GM19025 (cell line): Measurements from ENCODE around the gene HOXA7.

Experiments
- ATAC-seq: cut with Tn5 transposase; IDR thresholded peaks from one replicate; pipeline ENCODE4 v1.9.1; 2021; ENCODE audit warnings: mild to moderate bottlenecking, low read depth, moderate library complexity; ENCODE audit not compliant: unreplicated experiment

HOXA7 gene

GRCh38 chr7:27156508-27156898 is at the start of gene HOXA7:
TSS of gene HOXA7 (minus strand) at chr7:27156675. CDS start at chr7:27156545, 130 bp downstream.
- ATAC-seq: no peak

- no peak for ATAC-seq
Observed at GRCh38 chr7:27205325-27206280, 49.1 kb upstream of the HOXA7 start.

- ATAC-seq: no peak
Observed at GRCh38 chr7:27204851-27205322, 48.4 kb upstream of the HOXA7 start.

- no peak for ATAC-seq
Observed at GRCh38 chr7:27203964-27204594, 47.6 kb upstream of the HOXA7 start.

GRCh38 chr7:27203365-27203953 is 47.0 kb upstream of the HOXA7 start:
- ATAC-seq: no peak

- ATAC-seq: no peak
Observed at GRCh38 chr7:27202862-27203134, 46.3 kb upstream of the HOXA7 start.

GRCh38 chr7:27202018-27202861 is 45.8 kb upstream of the HOXA7 start:
- no peak for ATAC-seq

- no peak for ATAC-seq
Observed at GRCh38 chr7:27201580-27202017, 45.1 kb upstream of the HOXA7 start.

- no peak for ATAC-seq
Observed at GRCh38 chr7:27200761-27201579, 44.5 kb upstream of the HOXA7 start.

- ATAC-seq: peak; percentile 77
Observed at GRCh38 chr7:27199849-27200760, 43.6 kb upstream of the HOXA7 start, which contains the start of gene HOXA13. TSS of gene HOXA13 (minus strand) at chr7:27200091. CDS start at chr7:27200077, 14 bp downstream.

- ATAC-seq: peak; percentile 16
Observed at GRCh38 chr7:27198871-27199801, 42.7 kb upstream of the HOXA7 start.

GRCh38 chr7:27198138-27198841 is 41.8 kb upstream of the HOXA7 start:
- no peak for ATAC-seq

- ATAC-seq: no peak
Observed at GRCh38 chr7:27197137-27198042, 40.9 kb upstream of the HOXA7 start.

- no peak for ATAC-seq
Observed at GRCh38 chr7:27196287-27196767, 39.9 kb upstream of the HOXA7 start.

- no peak for ATAC-seq
Observed at GRCh38 chr7:27194686-27195379, 38.4 kb upstream of the HOXA7 start.
